Measurements from ENCODE around the gene MDFIC2. TPM values are rescaled to one million over a fixed set of nuclear protein-coding genes. Genes with fewer than 3 reads are reported as not detected.
A peak's percentile ranks its signal among the peaks of the same experiment; 100 is the strongest.

The MDFIC2 gene
- total RNA-seq, result not detected in 2 replicates
- long read RNA-seq, result 0 reads

DNA sequence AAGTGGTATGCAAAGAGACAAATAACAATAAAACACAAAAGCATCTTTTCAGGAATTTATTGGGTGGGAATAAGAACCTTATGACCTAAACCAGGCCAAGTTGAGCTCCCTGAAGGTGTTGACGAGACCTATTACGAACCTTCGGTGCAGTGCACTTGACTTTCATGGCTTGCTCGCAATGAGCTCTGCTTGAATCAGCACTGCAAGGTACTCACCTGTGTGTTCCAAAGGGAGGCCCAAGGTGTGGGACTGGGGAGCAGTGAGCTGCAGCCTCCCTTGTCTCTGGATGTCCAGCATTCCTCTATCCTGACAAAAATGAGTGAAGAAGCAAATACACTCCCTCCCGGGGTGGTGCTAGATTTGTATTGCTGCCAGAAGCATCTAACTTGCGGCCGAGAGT is at the start of gene MDFIC2:
TSS of gene MDFIC2 (minus strand) at position 303 of the 400 bp plus-strand sequence. CDS start 665 bp downstream, outside the sequence.
- no peak for DNase-seq (ENCODE audit: low spot score, unreplicated experiment)
- H3K27ac Mint-ChIP-seq, result no peak within 1 kb of the TSS

DNA sequence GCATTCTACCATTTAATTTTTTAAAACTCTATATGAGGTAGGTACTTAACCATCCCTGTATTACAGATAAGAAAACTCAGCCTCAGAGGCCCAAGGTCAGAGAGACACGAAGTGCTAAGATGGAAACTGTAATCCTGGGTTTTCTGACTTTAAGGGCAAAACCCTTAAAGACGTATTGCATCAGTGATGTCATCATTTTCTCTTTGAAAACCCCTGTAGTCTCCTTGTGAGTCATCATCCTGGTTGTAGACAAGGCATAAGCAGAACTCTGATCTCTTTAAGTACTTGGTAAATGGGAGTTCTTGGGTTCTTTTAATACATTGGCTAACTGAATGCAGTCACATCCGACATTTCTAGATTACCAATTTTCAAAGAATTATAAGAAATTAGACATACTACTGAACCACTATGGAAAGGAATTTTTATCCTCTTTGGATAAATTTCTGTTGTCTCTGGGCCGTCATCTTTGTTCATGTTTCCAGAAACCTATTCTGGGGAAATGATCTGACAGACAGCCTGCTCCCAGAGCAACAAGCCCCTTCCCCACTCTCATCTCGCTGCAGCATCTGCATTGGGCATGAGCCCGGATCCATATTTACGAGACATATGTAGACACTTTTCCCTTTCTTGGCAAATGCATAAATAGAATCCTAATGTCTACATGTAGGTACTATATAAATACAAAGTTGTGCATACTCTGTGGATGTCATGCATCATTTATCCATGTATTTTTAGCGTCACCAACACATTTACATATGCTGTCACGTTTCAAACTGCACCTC is 48.7 kb upstream of the MDFIC2 start:
- Mint-ChIP-seq H3K9me3 (ENCODE audit: low read depth) (peaks cover 15% of the 10 kb centered on the region), H3K27ac (no peak overlapping the region), H3K36me3 (ENCODE audit: insufficient read depth) (peaks cover 1% of the 10 kb centered on the region), H3K4me1 (ENCODE audit: low read depth) (peaks cover 6% of the 10 kb centered on the region), H3K27me3 (peaks cover 6% of the 10 kb centered on the region), H3K4me3 (ENCODE audit: low read depth) (no peak overlapping the region)
- TF ChIP-seq, protein P1, sequence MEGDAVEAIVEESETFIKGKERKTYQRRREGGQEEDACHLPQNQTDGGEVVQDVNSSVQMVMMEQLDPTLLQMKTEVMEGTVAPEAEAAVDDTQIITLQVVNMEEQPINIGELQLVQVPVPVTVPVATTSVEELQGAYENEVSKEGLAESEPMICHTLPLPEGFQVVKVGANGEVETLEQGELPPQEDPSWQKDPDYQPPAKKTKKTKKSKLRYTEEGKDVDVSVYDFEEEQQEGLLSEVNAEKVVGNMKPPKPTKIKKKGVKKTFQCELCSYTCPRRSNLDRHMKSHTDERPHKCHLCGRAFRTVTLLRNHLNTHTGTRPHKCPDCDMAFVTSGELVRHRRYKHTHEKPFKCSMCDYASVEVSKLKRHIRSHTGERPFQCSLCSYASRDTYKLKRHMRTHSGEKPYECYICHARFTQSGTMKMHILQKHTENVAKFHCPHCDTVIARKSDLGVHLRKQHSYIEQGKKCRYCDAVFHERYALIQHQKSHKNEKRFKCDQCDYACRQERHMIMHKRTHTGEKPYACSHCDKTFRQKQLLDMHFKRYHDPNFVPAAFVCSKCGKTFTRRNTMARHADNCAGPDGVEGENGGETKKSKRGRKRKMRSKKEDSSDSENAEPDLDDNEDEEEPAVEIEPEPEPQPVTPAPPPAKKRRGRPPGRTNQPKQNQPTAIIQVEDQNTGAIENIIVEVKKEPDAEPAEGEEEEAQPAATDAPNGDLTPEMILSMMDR (IDR thresholded peaks at IDR 0.05; ENCODE audit: unreplicated experiment), result no peak
- DNase-seq (ENCODE audit: low spot score, unreplicated experiment), result no peak

More for the DNA sequence above, at the start of gene MDFIC2:
- TF ChIP-seq, protein P1 (IDR thresholded peaks at IDR 0.05; ENCODE audit: unreplicated experiment), result no peak
- Mint-ChIP-seq H3K27me3 (no peaks in the 10 kb centered on the region), H3K9me3 (ENCODE audit: low read depth) (no peaks in the 10 kb centered on the region), H3K36me3 (ENCODE audit: insufficient read depth) (no peaks in the 10 kb centered on the region), H3K4me3 (ENCODE audit: low read depth) (no peak within 1 kb of the TSS), H3K4me1 (ENCODE audit: low read depth) (no peaks in the 10 kb centered on the region)

DNA sequence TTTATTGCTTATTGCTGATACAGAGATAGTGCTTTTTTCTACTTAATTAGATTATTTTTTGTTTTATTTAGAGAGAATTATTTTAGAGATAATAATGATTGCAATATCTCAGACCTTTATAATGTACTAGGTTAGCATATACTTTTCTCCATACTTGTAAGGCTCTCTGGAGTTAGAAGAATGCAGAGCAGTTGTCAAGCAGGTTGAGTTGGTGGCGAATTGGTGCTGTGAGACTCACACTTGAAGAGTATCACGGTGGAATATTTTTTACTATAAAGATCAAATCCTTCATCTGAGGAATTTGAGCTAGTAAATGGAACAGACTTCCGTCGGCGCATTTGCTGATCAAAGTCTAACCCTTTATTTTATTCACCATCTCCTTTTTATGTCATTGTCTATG is 47.3 kb upstream of the MDFIC2 start:
- Mint-ChIP-seq H3K36me3 (ENCODE audit: insufficient read depth) (peaks cover under 1% of the 10 kb centered on the region), H3K4me3 (ENCODE audit: low read depth) (no peak overlapping the region), H3K9me3 (ENCODE audit: low read depth) (peaks cover 10% of the 10 kb centered on the region), H3K4me1 (ENCODE audit: low read depth) (peaks cover 6% of the 10 kb centered on the region), H3K27me3 (peaks cover 11% of the 10 kb centered on the region), H3K27ac (no peak overlapping the region)
- DNase-seq (ENCODE audit: low spot score, unreplicated experiment), result no peak
- TF ChIP-seq, protein P1 (IDR thresholded peaks at IDR 0.05; ENCODE audit: unreplicated experiment), result no peak

DNA sequence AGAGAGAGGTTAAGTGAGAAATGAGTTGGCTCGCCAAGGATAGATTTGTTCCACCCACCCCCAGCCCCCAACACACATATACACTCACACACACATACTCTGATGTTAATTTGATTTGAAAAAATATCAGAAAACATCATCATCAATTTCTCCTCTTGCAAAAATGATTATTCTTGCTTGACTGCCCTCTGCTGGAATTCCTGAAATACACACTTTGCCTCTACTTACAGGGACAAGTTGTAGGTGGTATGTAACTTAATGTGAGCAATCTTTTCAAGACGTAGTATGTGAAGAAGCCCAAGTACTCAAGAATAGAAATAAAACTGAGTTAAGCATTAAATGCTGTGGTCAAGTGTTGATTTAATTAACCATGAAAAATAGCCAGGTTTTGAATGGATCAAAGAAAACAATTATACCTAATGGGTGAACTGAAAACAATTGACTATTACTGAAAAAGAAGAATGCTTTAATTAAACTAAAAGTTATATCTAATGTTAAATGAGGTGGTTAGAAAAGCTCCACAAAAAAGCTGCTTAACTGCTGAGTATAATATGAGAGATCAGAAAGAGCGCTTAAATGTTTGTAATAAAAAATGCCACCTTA is 46.6 kb upstream of the MDFIC2 start:
- DNase-seq (ENCODE audit: low spot score, unreplicated experiment), result no peak
- H3K36me3 Mint-ChIP-seq (ENCODE audit: insufficient read depth), result no peaks in the 10 kb centered on the region
- peaks cover 11% of the 10 kb centered on the region for H3K27me3 Mint-ChIP-seq
- peaks cover 6% of the 10 kb centered on the region for H3K4me1 Mint-ChIP-seq (ENCODE audit: low read depth)
- TF ChIP-seq, protein P1 (IDR thresholded peaks at IDR 0.05; ENCODE audit: unreplicated experiment), result peak; percentile 76
- peaks cover 6% of the 10 kb centered on the region for H3K9me3 Mint-ChIP-seq (ENCODE audit: low read depth)
- no peak overlapping the region for H3K4me3 Mint-ChIP-seq (ENCODE audit: low read depth)
- no peak overlapping the region for H3K27ac Mint-ChIP-seq

DNA sequence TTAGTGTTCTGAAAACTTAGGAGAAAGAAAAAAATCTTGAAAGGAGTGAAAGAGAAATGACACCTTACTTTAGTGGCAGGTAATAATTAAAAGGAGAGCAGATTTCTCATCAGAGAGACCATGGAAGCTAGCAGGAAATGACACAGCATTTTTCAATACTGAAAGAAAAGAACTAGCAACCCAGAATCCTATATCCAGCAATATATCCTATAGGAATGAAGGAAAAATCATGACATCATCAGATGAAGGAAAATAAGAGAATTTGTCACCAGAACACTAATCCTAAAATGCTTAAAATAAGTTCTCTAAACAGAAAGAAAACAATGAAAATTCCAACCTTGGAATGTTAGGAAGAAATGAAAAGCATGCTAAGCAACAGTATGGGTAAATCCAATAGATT is 39.8 kb upstream of the MDFIC2 start:
- peaks cover 4% of the 10 kb centered on the region for H3K36me3 Mint-ChIP-seq (ENCODE audit: insufficient read depth)
- DNase-seq (ENCODE audit: low spot score, unreplicated experiment), result no peak
- TF ChIP-seq, protein P1 (IDR thresholded peaks at IDR 0.05; ENCODE audit: unreplicated experiment), result no peak
- no peak overlapping the region for H3K27ac Mint-ChIP-seq
- H3K4me3 Mint-ChIP-seq (ENCODE audit: low read depth), result no peak overlapping the region
- peaks cover 16% of the 10 kb centered on the region for H3K27me3 Mint-ChIP-seq
- H3K4me1 Mint-ChIP-seq (ENCODE audit: low read depth), result no peaks in the 10 kb centered on the region
- peaks cover 8% of the 10 kb centered on the region for H3K9me3 Mint-ChIP-seq (ENCODE audit: low read depth)
